Measurements from ENCODE around the gene MPHOSPH10. TPM values are rescaled to one million over a fixed set of nuclear protein-coding genes. Genes with fewer than 3 reads are reported as not detected.
"Not testable (repeated sequence)": the region's sequence is repeated elsewhere in the genome, so short reads cannot be mapped to it uniquely, and the experiment has no call there.

Gene MPHOSPH10
- total RNA-seq, 2 experiments from 2014 or later: 25.5 to 26.2 TPM

DNA sequence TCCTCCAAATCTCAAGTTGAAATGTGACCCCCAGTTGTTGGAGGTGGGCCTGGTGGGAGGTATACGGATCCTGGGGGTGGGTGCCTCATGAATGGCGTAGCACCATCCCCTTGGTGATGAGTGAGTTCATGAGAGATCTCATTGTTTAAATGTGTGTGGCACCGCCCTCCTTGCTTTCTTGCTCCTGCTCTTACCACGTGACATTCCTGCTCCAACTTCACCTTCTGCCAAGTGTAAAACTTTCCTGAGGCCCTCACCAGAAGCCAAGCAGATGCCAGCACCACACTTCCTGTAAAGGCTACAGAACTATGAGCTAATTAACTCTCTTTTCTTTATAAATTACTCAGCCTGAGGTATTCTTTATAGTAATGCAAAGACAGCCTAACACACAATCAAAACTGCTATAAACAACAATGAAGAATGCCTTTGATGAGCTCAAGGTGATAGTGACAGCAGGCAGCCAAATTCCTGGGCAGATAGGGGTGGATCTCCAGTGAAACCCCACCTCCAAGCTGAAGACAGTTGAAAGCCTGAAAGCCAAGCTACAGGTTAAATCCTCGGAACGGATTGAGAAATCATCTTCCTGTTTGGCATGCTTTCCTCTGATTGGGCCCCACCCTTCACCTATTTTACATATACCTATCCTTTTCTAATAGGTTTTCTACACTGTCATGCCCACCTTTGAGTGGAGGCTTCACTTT is 27.3 kb upstream of the MPHOSPH10 start:
- Mint-ChIP-seq H3K9me3 (peaks cover 3% of the 10 kb centered on the region), H3K4me3 (no peak overlapping the region), H3K27ac (no peak overlapping the region), H3K36me3 (ENCODE audit: low read depth) (peaks cover 4% of the 10 kb centered on the region), H3K27me3 (peaks cover 4% of the 10 kb centered on the region), H3K4me1 (no peaks in the 10 kb centered on the region)
- ChIA-PET CTCF (interaction anchor here (1.1 kb wide), 1 partner anchor 196 kb away, joined by 3 read pairs; no protein-coding TSS in a partner anchor), POLR2A (interaction anchor here (1.2 kb wide), 1 partner anchor 35 kb away, joined by 6 read pairs; the partner anchor contains the start of gene NAGK)
- no peak for DNase-seq

DNA sequence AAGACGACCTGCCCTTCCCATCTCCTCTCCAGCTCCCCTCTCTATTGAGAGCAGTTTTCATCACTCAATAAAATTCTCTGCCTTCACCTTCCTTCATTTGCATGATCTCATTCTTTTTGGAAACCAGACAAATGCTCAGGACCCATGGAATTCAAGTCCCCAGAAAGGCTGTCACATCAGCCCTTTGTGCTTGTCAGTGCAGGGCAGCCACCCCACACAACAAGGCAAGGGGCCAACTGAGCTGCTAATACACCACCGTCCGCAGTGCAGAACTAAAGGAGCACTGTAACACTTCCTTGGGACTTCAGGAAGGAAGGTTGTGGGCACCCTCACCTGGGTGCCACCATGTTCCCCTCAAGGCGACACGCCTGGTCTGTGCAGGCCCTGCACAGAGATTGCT is 26.6 kb upstream of the MPHOSPH10 start:
- no peak overlapping the region for H3K27ac Mint-ChIP-seq
- H3K36me3 Mint-ChIP-seq (ENCODE audit: low read depth): peaks cover 10% of the 10 kb centered on the region
- H3K9me3 Mint-ChIP-seq: peaks cover 3% of the 10 kb centered on the region
- DNase-seq: no peak
- CTCF ChIA-PET: interaction anchor here (1.1 kb wide), 1 partner anchor 196 kb away, joined by 3 read pairs; no protein-coding TSS in a partner anchor
- no peak overlapping the region for H3K4me3 Mint-ChIP-seq
- H3K4me1 Mint-ChIP-seq: no peaks in the 10 kb centered on the region
- peaks cover 3% of the 10 kb centered on the region for H3K27me3 Mint-ChIP-seq
- POLR2A ChIA-PET: interaction anchor here (1.2 kb wide), 1 partner anchor 36 kb away, joined by 6 read pairs; the partner anchor contains the start of gene NAGK

DNA sequence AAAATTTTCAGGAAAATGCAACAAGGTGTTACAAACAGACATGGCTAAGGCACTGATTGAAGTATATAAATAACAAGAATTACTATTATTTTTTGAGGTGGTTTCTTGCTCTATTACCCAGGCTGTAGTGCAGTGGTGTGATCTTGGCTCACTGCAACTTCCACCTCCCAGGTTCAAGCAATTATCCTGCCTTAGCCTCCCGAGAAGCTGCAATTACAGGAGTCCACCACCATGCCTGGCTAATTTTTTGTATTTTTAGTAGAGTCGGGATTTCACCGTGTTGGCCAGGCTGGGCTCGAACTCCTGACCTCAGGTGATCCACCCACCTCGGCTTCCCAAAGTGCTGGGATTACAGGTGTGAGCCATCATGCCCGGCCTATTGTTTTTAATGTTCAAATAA is 24.0 kb upstream of the MPHOSPH10 start:
- H3K27me3 Mint-ChIP-seq, H3K9me3 Mint-ChIP-seq, H3K4me1 Mint-ChIP-seq, POLR2A ChIA-PET, H3K4me3 Mint-ChIP-seq, H3K27ac Mint-ChIP-seq, DNase-seq: not testable (repeated sequence)
- peaks cover 19% of the 10 kb centered on the region for H3K36me3 Mint-ChIP-seq (ENCODE audit: low read depth)
- CTCF ChIA-PET: interaction anchor here (0.6 kb wide), 1 partner anchor 9 kb away, joined by 3 read pairs; no protein-coding TSS in a partner anchor

DNA sequence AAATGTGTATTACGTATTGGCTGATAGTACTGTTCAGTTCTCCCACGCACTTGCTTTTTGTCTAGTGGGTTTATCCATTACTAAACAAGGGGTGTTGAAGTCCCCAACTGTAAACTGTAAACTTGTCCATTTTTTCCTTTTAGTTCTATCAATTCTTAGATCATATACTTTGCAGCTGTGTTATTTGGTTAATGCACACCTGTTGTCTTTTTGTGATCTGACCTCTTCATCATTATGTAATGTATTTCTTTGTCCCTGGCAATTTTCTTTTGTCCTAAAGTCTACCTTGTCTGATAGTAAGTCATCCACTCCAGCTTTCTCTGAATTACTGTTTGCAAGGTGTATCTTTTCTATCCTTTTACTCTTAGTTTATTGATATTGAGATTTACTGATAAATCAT is 22.3 kb upstream of the MPHOSPH10 start:
- H3K4me1 Mint-ChIP-seq: peaks cover 4% of the 10 kb centered on the region
- no peak for DNase-seq
- no peak overlapping the region for H3K27ac Mint-ChIP-seq
- no peaks in the 10 kb centered on the region for H3K27me3 Mint-ChIP-seq
- H3K36me3 Mint-ChIP-seq (ENCODE audit: low read depth): peaks cover 23% of the 10 kb centered on the region
- ChIA-PET POLR2A (no interaction called here), CTCF (no interaction called here)
- H3K4me3 Mint-ChIP-seq: no peak overlapping the region
- H3K9me3 Mint-ChIP-seq: peaks cover 3% of the 10 kb centered on the region

DNA sequence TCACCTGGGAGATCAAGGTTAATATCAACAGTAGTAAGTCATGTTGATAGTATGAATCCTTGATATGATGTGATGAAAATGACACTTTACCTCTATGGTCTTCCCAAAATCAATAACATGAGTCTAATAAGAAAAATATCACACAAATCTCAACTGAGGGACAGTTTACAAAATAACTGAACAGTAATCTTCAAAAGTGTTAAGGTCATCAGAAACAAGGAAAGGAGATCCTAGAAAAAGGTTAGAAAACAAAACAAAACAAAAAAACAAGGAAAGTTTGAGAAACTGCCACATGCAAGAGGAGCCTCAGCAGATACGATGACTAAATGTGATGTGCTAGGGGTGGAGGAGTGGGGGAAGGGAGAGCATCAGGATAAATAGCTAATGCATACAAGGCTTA is 16.6 kb upstream of the MPHOSPH10 start:
- H3K36me3 Mint-ChIP-seq (ENCODE audit: low read depth): peaks cover 28% of the 10 kb centered on the region
- H3K4me1 Mint-ChIP-seq: peaks cover 4% of the 10 kb centered on the region
- H3K27ac Mint-ChIP-seq: no peak overlapping the region
- no peak for DNase-seq
- CTCF ChIA-PET: interaction anchor here (0.9 to 3.3 kb wide), 2 partner anchors 13 to 17 kb away, joined by 3 to 14 read pairs; partner anchors contain the start of gene MPHOSPH10
- POLR2A ChIA-PET: no interaction called here
- H3K9me3 Mint-ChIP-seq: no peaks in the 10 kb centered on the region
- no peak overlapping the region for H3K4me3 Mint-ChIP-seq
- no peaks in the 10 kb centered on the region for H3K27me3 Mint-ChIP-seq

DNA sequence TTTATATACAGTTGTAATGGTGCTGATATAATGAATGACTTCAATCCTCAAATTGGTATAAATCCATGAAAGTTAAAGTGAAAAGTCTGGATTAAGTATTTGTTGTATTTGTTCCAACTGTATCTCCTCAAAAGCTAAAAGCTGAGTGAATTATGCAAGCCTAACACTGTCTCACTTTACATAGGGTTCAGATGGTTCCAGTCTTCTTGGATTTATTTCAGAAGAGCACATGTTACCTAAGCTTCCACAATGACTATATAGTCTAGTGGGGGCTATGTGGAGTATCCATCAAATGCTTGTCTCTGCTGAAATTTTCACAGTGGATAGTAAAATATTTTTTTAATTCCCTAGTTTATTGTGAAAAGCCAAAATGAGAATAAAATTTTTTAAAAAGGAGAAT is 13.4 kb upstream of the MPHOSPH10 start:
- POLR2A ChIA-PET: interaction anchor here (1.1 kb wide), 1 partner anchor 13 kb away, joined by 3 read pairs; the partner anchor contains the start of genes MCEE and MPHOSPH10
- no peaks in the 10 kb centered on the region for H3K27me3 Mint-ChIP-seq
- H3K36me3 Mint-ChIP-seq (ENCODE audit: low read depth): peaks cover 32% of the 10 kb centered on the region
- no peak overlapping the region for H3K27ac Mint-ChIP-seq
- H3K4me1 Mint-ChIP-seq: peaks cover 4% of the 10 kb centered on the region
- CTCF ChIA-PET: interaction anchor here (0.9 to 1.6 kb wide), 3 partner anchors 16 to 46 kb away, joined by 3 to 8 read pairs (median 3); no protein-coding TSS in a partner anchor
- H3K4me3 Mint-ChIP-seq: no peak overlapping the region
- no peak for DNase-seq
- no peaks in the 10 kb centered on the region for H3K9me3 Mint-ChIP-seq

DNA sequence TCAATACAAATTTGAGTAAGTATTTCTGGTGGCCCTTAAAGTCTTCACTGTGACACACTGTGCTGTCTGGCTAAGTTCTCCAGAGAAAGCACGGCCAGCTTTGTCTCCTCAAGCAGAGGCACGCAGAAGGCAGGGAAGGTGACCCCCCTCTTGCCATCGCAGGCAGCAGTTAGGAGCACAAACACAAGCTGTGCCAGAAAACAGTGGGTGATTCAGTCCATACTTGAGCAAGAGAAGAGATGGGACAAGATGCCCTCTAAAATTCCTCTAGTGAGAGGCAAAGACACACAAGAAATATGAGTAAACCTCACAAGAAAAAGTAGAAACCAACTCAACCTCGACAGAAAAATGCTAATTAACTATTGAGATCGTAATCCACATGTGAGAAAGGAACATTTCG is 10.2 kb upstream of the MPHOSPH10 start:
- no peak overlapping the region for H3K27ac Mint-ChIP-seq
- H3K9me3 Mint-ChIP-seq: no peaks in the 10 kb centered on the region
- no peaks in the 10 kb centered on the region for H3K4me1 Mint-ChIP-seq
- CTCF ChIA-PET: interaction anchor here (1.9 kb wide), 1 partner anchor 20 kb away, joined by 7 read pairs; no protein-coding TSS in a partner anchor
- POLR2A ChIA-PET: interaction anchor here (1.1 to 2.7 kb wide), 2 partner anchors 9 to 10 kb away, joined by 3 to 12 read pairs; partner anchors contain the start of genes MCEE and MPHOSPH10
- H3K4me3 Mint-ChIP-seq: no peak overlapping the region
- H3K27me3 Mint-ChIP-seq: no peaks in the 10 kb centered on the region
- no peak for DNase-seq
- peaks cover 31% of the 10 kb centered on the region for H3K36me3 Mint-ChIP-seq (ENCODE audit: low read depth)

DNA sequence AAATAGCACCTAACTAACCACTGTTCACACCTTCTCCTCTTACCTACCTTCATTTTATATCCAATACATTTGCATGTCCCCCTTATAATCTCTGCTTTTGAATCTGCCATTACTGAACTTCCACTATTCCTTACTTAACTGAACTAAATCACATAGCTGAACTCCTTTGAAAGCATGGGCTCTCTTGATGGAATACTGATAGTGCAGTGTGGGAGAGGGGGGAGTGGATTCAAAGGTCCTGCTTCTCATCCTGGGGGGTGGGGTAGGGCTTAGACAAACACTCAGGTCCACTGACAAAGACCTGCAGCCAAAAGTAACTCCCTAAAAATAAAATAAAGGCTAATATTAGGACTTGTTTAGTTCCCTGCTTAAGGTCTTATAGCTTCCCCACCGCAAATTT is 9.0 kb upstream of the MPHOSPH10 start:
- POLR2A ChIA-PET: interaction anchor here (1.1 to 2.7 kb wide), 3 partner anchors 9 to 53 kb away, joined by 4 to 12 read pairs (median 5); partner anchors contain the start of genes MCEE, MPHOSPH10 and NAGK
- Mint-ChIP-seq H3K27ac (no peak overlapping the region), H3K9me3 (no peaks in the 10 kb centered on the region), H3K4me3 (no peak overlapping the region), H3K27me3 (no peaks in the 10 kb centered on the region), H3K4me1 (no peaks in the 10 kb centered on the region), H3K36me3 (ENCODE audit: low read depth) (peaks cover 31% of the 10 kb centered on the region)
- no peak for DNase-seq
- CTCF ChIA-PET: interaction anchor here (0.6 to 1.9 kb wide), 2 partner anchors 21 to 125 kb away, joined by 3 to 7 read pairs; no protein-coding TSS in a partner anchor

DNA sequence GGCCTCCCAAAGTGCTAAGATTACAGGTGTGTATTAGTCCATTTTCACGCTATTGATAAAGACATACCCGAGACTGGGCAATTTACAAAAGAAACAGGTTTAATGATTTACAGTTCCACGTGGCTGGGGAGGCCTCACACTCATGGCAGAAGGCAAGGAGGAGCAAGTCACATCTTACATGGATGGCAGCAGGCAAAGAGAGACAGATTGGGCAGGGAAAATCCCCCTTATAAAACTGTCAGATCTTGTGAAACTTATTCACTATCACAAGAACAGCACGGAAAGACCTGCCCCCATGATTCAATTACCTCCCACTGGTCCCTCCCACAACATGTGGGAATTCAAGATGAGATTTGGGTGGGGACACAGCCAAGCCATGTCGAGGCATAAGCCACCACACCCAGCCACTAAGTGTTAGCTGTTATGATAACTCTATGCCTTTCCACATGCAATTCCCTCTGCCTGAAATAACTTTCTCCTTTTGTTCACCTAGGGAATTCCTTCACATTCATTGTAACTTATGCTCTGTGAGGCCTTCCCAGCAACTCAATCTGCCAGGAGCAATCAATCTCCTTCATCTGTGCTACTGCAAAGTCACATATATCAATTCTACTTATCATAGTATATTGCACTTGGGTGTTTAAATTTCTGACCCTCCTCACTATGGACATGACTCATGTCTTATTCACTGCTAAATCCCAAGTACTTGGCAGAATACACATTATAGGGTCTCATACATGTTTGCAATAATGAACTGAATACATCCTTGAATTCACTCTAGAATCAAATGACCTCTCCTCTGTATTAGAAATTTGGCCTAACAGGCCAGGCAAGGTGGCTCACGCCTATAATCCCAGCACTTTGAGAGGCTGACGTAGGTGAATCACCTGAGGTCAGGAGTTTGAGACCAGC is 7.8 kb upstream of the MPHOSPH10 start:
- no peaks in the 10 kb centered on the region for H3K27me3 Mint-ChIP-seq
- DNase-seq: no peak
- ChIA-PET CTCF (no interaction called here), POLR2A (interaction anchor here (1.7 kb wide), 1 partner anchor 54 kb away, joined by 5 read pairs; the partner anchor contains the start of gene NAGK)
- H3K4me1 Mint-ChIP-seq: peaks cover 4% of the 10 kb centered on the region
- peaks cover 30% of the 10 kb centered on the region for H3K36me3 Mint-ChIP-seq (ENCODE audit: low read depth)
- H3K4me3 Mint-ChIP-seq: no peak overlapping the region
- H3K9me3 Mint-ChIP-seq: no peaks in the 10 kb centered on the region
- no peak overlapping the region for H3K27ac Mint-ChIP-seq

DNA sequence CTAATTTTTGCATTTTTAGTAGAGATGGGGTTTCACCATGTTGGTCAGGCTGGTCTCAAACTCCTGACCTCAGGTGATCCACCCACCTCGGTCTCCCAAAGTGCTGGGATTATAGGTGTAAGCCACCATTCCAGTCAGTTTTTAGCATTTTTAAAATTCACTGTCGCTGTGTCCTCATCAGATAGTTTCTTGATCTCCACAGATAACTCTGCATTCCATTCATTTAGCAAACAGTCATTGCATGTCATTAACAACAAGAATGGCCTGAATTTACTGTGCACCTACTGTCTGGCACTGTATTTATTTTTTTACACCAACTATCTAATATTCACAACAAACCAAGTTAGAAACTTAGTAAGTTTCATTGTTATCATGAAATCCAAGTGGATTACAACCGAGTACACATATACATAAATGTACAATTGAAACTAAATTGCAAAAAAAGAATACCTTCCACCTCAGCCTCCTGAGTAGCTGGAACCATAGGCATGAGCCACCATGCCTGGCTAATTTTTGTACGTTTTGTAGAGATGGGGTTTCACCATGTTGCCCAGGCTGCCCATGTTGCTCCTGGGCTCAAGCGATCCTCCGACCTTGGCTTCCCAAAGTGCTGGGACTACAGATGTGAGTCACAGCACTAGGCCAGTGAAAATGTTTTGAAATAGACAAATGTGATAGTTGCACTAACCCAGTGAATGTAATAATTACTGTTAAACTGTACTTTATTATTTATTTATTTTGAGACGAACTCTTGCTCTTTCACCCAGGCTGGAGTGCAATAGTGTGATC is 4.7 kb upstream of the MPHOSPH10 start:
- ChIA-PET POLR2A (interaction anchor here (0.6 to 1.7 kb wide), 2 partner anchors 11 to 58 kb away, joined by 5 to 8 read pairs; partner anchors contain the start of gene NAGK), CTCF (no interaction called here)
- peaks cover 18% of the 10 kb centered on the region for H3K4me1 Mint-ChIP-seq
- H3K36me3 Mint-ChIP-seq (ENCODE audit: low read depth): peaks cover 24% of the 10 kb centered on the region
- H3K9me3 Mint-ChIP-seq: no peaks in the 10 kb centered on the region
- no peaks in the 10 kb centered on the region for H3K27me3 Mint-ChIP-seq
- H3K4me3 Mint-ChIP-seq: no peak overlapping the region
- DNase-seq: no peak
- no peak overlapping the region for H3K27ac Mint-ChIP-seq

DNA sequence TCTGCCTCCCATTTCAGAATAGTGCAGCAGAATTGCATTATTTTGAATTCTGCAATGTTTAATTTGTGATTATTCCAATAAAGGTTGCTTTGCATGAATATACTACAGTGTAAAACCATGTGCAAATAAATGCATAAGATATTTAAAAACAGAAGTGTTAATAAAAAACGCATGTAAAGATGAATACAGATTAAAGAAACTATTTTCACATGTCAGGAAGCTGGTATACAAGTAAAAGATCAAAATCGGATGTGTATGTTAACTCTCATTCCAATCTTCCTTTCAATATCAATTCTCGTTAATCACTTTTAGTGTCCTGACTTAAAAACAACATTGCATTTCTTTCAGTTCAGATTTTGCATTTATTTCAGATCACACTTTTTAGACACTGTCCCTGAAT is 3.5 kb upstream of the MPHOSPH10 start:
- H3K4me3 Mint-ChIP-seq: no peak overlapping the region
- H3K9me3 Mint-ChIP-seq: no peaks in the 10 kb centered on the region
- no peak overlapping the region for H3K27ac Mint-ChIP-seq
- peaks cover 18% of the 10 kb centered on the region for H3K4me1 Mint-ChIP-seq
- no peak for DNase-seq
- no peaks in the 10 kb centered on the region for H3K27me3 Mint-ChIP-seq
- peaks cover 18% of the 10 kb centered on the region for H3K36me3 Mint-ChIP-seq (ENCODE audit: low read depth)
- ChIA-PET CTCF (interaction anchor here (0.6 to 1.2 kb wide), 2 partner anchors 26 to 1488 kb away, joined by 3 to 5 read pairs; no protein-coding TSS in a partner anchor), POLR2A (interaction anchor here (0.7 to 1.7 kb wide), 2 partner anchors 59 to 60 kb away, joined by 3 to 8 read pairs; partner anchors contain the start of gene NAGK)

Data from activated CD4-positive, alpha-beta memory T cell treated with anti-CD3 and anti-CD28 coated beads, Interleukin-2, amount 10 ng/mL, durations not matched to agents 7 days and 5 days (primary cell).